GM12875 (cell line): ENCODE measurements around the gene OR2Y1.
"Not testable (repeated sequence)": the region's sequence is repeated elsewhere in the genome, so short reads cannot be mapped to it uniquely, and the experiment has no call there.

Experiments
- H3K4me3 ChIP-seq: one replicate; pipeline ENCODE4 v1.5.1; 2011; ENCODE audit warnings: low read depth, low read length, control low read depth
- TF ChIP-seq, protein P1 (sequence below): IDR thresholded peaks from 2 replicates; pipeline ENCODE4 v1.5.1; 2011; ENCODE audit warnings: low read depth, mild to moderate bottlenecking, control low read depth, inconsistent platforms, low read length, moderate library complexity, borderline replicate concordance; ENCODE audit not compliant: insufficient read depth

Gene OR2Y1

DNA sequence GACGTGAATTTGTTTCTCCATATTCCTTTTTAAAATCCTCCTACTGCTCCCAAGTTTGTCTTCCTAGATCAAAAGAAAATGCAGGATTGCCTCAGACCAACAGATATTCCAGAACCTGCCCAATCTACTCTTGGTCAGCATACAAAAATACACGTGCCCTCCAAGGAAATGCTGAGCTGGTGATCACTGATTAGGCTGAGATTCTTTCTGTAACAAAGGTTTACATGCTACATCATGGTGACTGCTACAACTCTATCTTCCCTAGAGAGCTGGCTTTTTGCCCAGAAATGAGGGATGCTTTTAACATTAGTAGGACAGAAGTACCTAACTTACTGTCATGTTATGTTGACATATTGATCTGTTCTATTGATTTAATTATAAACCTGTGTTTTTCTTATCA is 35.5 kb downstream of the OR2Y1 start:
- TF ChIP-seq, protein P1, sequence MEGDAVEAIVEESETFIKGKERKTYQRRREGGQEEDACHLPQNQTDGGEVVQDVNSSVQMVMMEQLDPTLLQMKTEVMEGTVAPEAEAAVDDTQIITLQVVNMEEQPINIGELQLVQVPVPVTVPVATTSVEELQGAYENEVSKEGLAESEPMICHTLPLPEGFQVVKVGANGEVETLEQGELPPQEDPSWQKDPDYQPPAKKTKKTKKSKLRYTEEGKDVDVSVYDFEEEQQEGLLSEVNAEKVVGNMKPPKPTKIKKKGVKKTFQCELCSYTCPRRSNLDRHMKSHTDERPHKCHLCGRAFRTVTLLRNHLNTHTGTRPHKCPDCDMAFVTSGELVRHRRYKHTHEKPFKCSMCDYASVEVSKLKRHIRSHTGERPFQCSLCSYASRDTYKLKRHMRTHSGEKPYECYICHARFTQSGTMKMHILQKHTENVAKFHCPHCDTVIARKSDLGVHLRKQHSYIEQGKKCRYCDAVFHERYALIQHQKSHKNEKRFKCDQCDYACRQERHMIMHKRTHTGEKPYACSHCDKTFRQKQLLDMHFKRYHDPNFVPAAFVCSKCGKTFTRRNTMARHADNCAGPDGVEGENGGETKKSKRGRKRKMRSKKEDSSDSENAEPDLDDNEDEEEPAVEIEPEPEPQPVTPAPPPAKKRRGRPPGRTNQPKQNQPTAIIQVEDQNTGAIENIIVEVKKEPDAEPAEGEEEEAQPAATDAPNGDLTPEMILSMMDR: no peak
- no peak overlapping the region for H3K4me3 ChIP-seq

DNA sequence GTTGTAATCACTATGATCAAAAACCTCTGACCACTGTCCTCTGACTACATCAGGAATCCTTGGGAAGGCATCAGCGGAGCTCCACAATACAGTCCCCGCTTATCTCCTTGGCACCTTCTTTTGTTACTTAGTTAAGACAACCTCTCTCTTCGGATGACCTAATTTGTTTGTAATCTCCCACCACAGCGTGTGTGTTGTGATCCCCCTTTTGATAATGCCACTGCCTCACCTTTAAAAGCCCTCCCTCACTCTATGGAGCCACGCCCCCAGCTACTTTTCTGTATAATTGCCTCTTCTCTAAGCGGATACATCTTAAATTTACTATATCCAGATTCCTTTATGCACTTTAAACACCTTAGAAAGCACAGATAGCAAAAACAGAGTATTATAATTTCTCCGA is 35.9 kb downstream of the OR2Y1 start:
- TF ChIP-seq, protein P1: no peak
- H3K4me3 ChIP-seq: no peak overlapping the region

DNA sequence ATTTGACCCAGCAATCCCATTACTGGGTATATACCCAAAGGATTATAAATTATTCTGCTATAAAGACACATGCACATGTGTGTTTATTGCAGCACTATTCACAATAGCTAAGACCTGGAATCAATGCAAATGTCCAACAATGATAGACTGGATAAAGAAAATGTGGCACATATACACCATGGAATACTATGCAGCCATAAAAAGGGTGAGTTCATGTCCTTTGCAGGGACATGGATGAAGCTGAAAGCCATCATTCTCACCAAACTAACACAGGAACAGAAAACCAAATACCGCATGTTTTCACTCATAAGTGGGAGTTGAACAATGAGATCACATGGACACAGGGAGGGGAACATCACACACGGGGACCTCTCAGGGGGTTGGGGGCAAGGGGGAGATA is 36.5 kb downstream of the OR2Y1 start:
- H3K4me3 ChIP-seq: not testable (repeated sequence)

DNA sequence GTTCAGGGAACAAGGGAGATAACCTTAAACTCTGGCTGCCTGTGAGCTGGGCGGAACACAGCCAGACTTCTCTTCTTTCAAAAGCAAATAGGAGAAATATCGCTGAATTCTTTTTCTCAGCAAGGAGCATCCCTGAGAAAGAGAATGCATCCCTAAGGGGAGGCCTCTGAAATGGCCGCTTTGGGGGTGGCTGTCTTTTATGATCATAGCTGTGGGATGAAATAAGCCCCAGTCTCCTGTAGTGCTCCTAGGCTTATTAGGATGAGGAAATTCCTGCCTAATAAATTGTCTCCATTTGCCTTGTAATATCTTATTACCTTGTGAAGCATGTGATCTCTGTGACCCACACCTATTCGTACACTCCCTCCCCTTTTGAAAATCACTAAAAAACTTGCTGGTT is 39.4 kb downstream of the OR2Y1 start:
- not testable (repeated sequence) for H3K4me3 ChIP-seq

DNA sequence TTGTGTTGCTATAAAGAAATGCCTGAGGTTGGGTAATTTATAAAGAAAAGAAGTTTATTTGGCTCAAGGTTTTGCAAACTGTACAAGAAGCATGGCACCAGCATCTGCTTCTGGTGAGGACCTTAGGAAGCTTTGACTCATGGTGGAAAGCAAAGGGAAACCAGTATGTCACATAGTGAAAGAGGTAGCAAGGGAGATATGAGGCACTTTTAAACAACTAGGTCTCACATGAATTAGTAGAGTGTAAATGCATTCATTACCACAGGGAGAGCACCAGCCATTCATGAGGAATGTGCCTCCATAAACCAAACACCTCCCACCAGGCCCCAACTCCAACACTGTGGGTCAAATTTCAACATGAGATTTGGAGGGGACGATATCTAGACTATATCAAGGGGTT is 40.8 kb downstream of the OR2Y1 start:
- TF ChIP-seq, protein P1: no peak
- no peak overlapping the region for H3K4me3 ChIP-seq

DNA sequence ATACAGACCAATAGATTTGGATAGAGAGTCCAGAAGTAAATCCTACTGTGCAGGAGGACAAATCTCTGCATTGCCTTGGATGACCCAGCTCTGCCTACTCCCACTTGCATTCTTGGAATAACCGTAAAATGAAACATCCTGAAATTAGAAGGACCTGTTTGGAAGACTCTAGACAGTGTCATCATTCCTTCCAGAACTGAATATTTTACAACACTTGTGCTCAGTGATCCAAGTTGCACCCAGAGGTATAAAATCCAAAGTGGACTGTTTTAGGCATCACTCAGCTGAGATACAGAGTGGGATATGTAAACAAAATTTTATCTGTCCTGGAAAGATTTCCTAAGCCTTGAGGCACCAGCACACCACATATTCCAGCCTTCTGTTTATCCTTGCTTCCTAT is 43.7 kb downstream of the OR2Y1 start:
- TF ChIP-seq, protein P1: no peak
- H3K4me3 ChIP-seq: no peak overlapping the region

DNA sequence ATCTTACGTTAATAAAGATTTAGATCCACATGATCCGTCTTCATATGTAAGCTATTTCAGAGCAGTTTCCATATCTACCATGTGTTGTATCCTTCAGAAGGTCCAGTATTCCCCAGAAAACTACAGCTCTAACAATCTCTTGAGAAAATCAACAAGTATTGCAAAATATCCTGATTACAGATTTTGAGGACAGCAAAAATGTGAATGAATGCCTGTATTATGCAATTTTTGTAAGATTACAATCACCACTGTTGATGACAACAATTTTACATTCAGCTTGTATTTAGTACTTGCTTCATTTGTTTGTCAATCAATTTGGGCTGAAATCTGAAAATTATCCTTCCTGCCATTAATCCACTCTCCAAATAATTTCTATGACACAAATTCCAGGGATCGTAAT is 47.4 kb downstream of the OR2Y1 start:
- H3K4me3 ChIP-seq: no peak overlapping the region
- TF ChIP-seq, protein P1: no peak

DNA sequence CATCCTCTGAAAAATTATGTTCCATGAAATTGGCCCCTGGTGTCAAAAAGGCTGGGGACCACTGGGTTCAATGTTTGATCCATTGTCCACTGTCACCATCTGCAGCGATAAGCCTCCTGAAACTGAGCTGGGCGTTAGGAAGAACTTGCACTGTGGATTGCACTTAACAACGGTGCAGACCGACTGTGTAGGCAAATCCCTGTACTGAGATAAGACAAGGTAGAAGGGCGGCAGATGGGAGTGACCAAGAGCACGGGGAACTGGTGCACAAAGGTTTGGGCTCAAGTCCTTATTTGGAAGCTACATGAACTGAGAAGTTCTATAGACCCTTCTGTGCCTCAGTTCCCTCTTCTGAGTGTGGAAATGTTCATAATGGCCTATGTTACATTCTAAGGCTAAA is 48.8 kb downstream of the OR2Y1 start:
- TF ChIP-seq, protein P1: no peak
- no peak overlapping the region for H3K4me3 ChIP-seq
